Measurements from ENCODE around the gene HSH2D.
"Not testable (repeated sequence)": the region's sequence is repeated elsewhere in the genome, so short reads cannot be mapped to it uniquely, and the experiment has no call there.

The HSH2D gene

DNA sequence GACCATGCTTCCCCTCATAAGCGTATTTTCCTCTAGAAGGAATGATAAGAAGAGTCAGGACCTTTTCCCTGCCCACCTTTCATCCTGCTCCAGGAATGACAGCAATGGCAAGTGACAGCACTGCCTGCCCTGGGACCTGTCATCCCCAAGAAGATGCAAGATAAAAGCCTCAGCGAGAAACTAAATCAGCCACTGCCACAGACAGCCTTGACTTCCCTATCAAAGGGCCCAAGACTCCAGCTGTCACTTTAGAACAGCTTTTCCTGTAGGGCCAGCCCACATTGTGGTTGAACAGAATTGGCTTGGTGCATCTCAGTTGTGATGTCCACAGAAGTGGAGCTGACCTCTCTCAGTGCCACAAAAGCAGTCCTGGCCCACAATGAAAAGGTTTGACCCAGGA is 30.7 kb upstream of the HSH2D start:
- Mint-ChIP-seq H3K4me1 (peaks cover 31% of the 10 kb centered on the region), H3K27me3 (no peaks in the 10 kb centered on the region), H3K4me3 (peak overlapping the region; percentile 98), H3K27ac (peak overlapping the region; percentile 98), H3K36me3 (peaks cover 6% of the 10 kb centered on the region), H3K9me3 (no peaks in the 10 kb centered on the region)
- DNase-seq (ENCODE audit: low spot score in 2 of 2): no peak
- no peak for ATAC-seq (ENCODE audit: low read depth)

GRCh38 chr19:16113727-16114126 is 29.8 kb upstream of the HSH2D start:
- no peaks in the 10 kb centered on the region for H3K27me3 Mint-ChIP-seq
- DNase-seq (ENCODE audit: low spot score in 2 of 2) (no peak), ATAC-seq (ENCODE audit: low read depth) (no peak)
- peak overlapping the region; percentile 64 for H3K4me3 Mint-ChIP-seq
- peaks cover 8% of the 10 kb centered on the region for H3K36me3 Mint-ChIP-seq
- peaks cover 38% of the 10 kb centered on the region for H3K4me1 Mint-ChIP-seq
- peak overlapping the region; percentile 31 for H3K27ac Mint-ChIP-seq
- no peaks in the 10 kb centered on the region for H3K9me3 Mint-ChIP-seq

GRCh38 chr19:16115301-16116039 is 28.0 kb upstream of the HSH2D start:
- ATAC-seq (ENCODE audit: low read depth): no peak
- peaks cover 44% of the 10 kb centered on the region for H3K4me1 Mint-ChIP-seq
- H3K4me3 Mint-ChIP-seq: peak overlapping the region; percentile 61
- H3K36me3 Mint-ChIP-seq: peaks cover 14% of the 10 kb centered on the region
- no peak for DNase-seq (ENCODE audit: low spot score in 2 of 2)
- peak overlapping the region; percentile 85 for H3K27ac Mint-ChIP-seq
- no peaks in the 10 kb centered on the region for H3K9me3 Mint-ChIP-seq
- H3K27me3 Mint-ChIP-seq: no peaks in the 10 kb centered on the region

GRCh38 chr19:16116067-16116466 is 27.4 kb upstream of the HSH2D start:
- H3K4me3 Mint-ChIP-seq: peak overlapping the region; percentile 61

DNA sequence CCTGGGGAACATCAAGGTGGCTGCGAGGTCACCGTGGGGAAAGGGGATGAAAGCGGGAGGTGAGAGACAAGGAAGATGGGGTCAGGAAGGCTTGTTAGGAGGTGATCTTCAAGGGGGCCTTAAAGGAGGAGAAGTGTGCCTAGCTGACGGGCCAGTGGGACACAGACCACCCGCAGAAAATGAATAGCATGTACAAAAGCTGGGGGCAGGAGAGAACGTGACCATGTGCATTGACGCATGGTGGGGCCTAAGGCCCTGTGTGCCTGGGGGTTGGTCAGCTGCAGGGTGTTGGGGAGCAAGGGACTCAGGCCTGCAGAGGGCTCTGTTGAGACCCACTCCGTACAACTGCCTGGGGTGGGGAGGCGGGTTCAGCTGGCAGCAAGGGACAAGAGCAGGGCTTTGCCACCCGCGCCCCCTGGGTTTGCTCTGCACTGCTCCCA is 25.9 kb upstream of the HSH2D start:
- H3K27ac Mint-ChIP-seq: peak overlapping the region; percentile 81
- no peaks in the 10 kb centered on the region for H3K9me3 Mint-ChIP-seq
- peaks cover 15% of the 10 kb centered on the region for H3K36me3 Mint-ChIP-seq
- DNase-seq (ENCODE audit: low spot score in 2 of 2): no peak
- no peak for ATAC-seq (ENCODE audit: low read depth)
- H3K27me3 Mint-ChIP-seq: no peaks in the 10 kb centered on the region
- H3K4me3 Mint-ChIP-seq: peak overlapping the region; percentile 61
- H3K4me1 Mint-ChIP-seq: peaks cover 38% of the 10 kb centered on the region

More at GRCh38 chr19:16116067-16116466, 27.4 kb upstream of the HSH2D start:
- no peaks in the 10 kb centered on the region for H3K27me3 Mint-ChIP-seq
- peaks cover 44% of the 10 kb centered on the region for H3K4me1 Mint-ChIP-seq
- peaks cover 14% of the 10 kb centered on the region for H3K36me3 Mint-ChIP-seq
- DNase-seq (ENCODE audit: low spot score in 2 of 2): no peak
- no peaks in the 10 kb centered on the region for H3K9me3 Mint-ChIP-seq
- no peak for ATAC-seq (ENCODE audit: low read depth)
- peak overlapping the region; percentile 85 for H3K27ac Mint-ChIP-seq

GRCh38 chr19:16118489-16119033 is 24.9 kb upstream of the HSH2D start:
- peak overlapping the region; percentile 81 for H3K27ac Mint-ChIP-seq
- peak overlapping the region; percentile 61 for H3K4me3 Mint-ChIP-seq
- ATAC-seq (ENCODE audit: low read depth): peak; percentile 89
- no peaks in the 10 kb centered on the region for H3K27me3 Mint-ChIP-seq
- peak; percentile 69 to 81 for DNase-seq (ENCODE audit: low spot score in 2 of 2)
- no peaks in the 10 kb centered on the region for H3K9me3 Mint-ChIP-seq
- H3K4me1 Mint-ChIP-seq: peaks cover 30% of the 10 kb centered on the region
- H3K36me3 Mint-ChIP-seq: peaks cover 15% of the 10 kb centered on the region

- H3K27ac Mint-ChIP-seq: peak overlapping the region; percentile 81
- not testable (repeated sequence) for H3K27me3 Mint-ChIP-seq; H3K9me3 Mint-ChIP-seq; DNase-seq (ENCODE audit: low spot score in 2 of 2)
- H3K4me1 Mint-ChIP-seq: peaks cover 29% of the 10 kb centered on the region
- H3K36me3 Mint-ChIP-seq: peaks cover 18% of the 10 kb centered on the region
- peak overlapping the region; percentile 61 for H3K4me3 Mint-ChIP-seq
- ATAC-seq (ENCODE audit: low read depth): peak; percentile 18
Measured at GRCh38 chr19:16119075-16119857, 24.2 kb upstream of the HSH2D start.

- H3K9me3 Mint-ChIP-seq: no peaks in the 10 kb centered on the region
- DNase-seq (ENCODE audit: low spot score in 2 of 2) (no peak), ATAC-seq (ENCODE audit: low read depth) (no peak)
- no peaks in the 10 kb centered on the region for H3K27me3 Mint-ChIP-seq
- no peak overlapping the region for H3K27ac Mint-ChIP-seq
- no peak overlapping the region for H3K4me3 Mint-ChIP-seq
- peaks cover 18% of the 10 kb centered on the region for H3K36me3 Mint-ChIP-seq
- peaks cover 25% of the 10 kb centered on the region for H3K4me1 Mint-ChIP-seq
Measured at GRCh38 chr19:16121141-16121540, 22.3 kb upstream of the HSH2D start.

DNA sequence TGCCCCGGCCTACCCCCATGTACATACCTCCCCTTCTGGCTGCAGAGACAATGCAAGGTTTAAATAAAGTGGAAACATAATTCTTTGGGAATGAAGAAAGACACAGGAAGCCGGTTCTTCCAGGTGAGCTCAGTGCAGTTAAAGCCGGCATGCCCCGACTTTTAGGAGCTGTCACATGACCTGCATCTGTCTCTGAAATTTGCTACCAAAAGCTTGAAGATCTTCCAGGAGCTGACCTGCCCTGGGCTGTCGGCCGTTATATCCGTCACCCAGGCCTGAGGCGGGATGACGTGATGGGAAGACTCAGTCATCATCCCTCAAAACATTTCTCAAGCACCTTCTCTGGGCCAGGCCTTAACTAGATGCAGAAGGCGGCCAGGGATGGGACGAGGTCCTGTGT is 21.5 kb upstream of the HSH2D start:
- peaks cover 20% of the 10 kb centered on the region for H3K36me3 Mint-ChIP-seq
- H3K9me3 Mint-ChIP-seq: no peaks in the 10 kb centered on the region
- no peaks in the 10 kb centered on the region for H3K27me3 Mint-ChIP-seq
- no peak overlapping the region for H3K27ac Mint-ChIP-seq
- H3K4me1 Mint-ChIP-seq: peaks cover 23% of the 10 kb centered on the region
- ATAC-seq (ENCODE audit: low read depth): no peak
- H3K4me3 Mint-ChIP-seq: no peak overlapping the region
- DNase-seq (ENCODE audit: low spot score in 2 of 2): no peak

DNA sequence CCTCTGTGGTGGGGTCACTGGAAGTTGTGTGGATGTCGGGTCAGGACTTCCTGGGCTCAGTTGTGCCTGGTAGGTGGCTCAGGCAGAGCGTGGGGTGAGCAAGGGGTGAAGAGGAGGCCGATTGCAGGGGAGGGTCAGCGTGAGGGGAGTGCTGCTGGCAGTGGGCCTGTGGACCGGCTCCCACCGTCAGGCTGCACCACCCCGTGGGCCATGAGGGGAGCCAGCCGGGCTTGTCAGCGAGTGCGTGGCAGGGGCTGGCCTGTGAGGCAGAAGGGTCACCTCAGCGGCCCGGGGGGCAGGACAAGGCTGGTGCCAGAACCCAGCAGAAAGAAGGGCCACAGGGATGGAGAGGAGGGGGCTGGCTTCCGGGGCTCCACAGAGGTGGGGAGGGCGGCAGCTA is 18.5 kb upstream of the HSH2D start:
- Mint-ChIP-seq H3K27ac (no peak overlapping the region), H3K4me3 (no peak overlapping the region), H3K4me1 (peaks cover 5% of the 10 kb centered on the region), H3K9me3 (no peaks in the 10 kb centered on the region), H3K36me3 (peaks cover 24% of the 10 kb centered on the region), H3K27me3 (no peaks in the 10 kb centered on the region)
- DNase-seq (ENCODE audit: low spot score in 2 of 2) (no peak), ATAC-seq (ENCODE audit: low read depth) (no peak)

GRCh38 chr19:16125737-16126495 is 17.6 kb upstream of the HSH2D start:
- DNase-seq (ENCODE audit: low spot score in 2 of 2) (no peak), ATAC-seq (ENCODE audit: low read depth) (no peak)
- Mint-ChIP-seq H3K4me1 (peaks cover 7% of the 10 kb centered on the region), H3K27ac (no peak overlapping the region), H3K36me3 (peaks cover 28% of the 10 kb centered on the region), H3K27me3 (no peaks in the 10 kb centered on the region), H3K4me3 (no peak overlapping the region), H3K9me3 (no peaks in the 10 kb centered on the region)

DNA sequence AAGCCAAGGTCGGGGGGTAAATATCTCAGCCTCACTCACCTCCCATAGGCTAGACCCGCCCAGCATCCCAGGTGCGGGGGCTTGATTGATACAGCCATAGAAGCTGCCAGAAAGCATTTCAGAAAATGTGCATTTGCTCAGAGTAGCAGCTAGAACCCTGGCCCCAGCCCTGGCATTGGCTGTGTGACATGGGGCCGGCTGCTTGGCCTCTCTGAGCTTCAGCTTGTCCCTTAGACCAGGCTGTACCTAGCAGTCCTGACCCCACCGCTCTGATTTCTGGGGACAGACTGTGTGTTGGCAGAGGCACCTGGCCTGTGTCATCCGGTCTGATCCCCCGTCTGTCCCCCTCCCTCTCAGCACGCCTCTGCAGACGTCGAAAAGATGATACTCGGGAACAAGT is 16.4 kb upstream of the HSH2D start:
- H3K36me3 Mint-ChIP-seq: peaks cover 36% of the 10 kb centered on the region
- H3K9me3 Mint-ChIP-seq: peaks cover 9% of the 10 kb centered on the region
- no peaks in the 10 kb centered on the region for H3K27me3 Mint-ChIP-seq
- no peak for ATAC-seq (ENCODE audit: low read depth)
- peaks cover 14% of the 10 kb centered on the region for H3K4me1 Mint-ChIP-seq
- DNase-seq (ENCODE audit: low spot score in 2 of 2): no peak
- H3K4me3 Mint-ChIP-seq: no peak overlapping the region
- no peak overlapping the region for H3K27ac Mint-ChIP-seq

DNA sequence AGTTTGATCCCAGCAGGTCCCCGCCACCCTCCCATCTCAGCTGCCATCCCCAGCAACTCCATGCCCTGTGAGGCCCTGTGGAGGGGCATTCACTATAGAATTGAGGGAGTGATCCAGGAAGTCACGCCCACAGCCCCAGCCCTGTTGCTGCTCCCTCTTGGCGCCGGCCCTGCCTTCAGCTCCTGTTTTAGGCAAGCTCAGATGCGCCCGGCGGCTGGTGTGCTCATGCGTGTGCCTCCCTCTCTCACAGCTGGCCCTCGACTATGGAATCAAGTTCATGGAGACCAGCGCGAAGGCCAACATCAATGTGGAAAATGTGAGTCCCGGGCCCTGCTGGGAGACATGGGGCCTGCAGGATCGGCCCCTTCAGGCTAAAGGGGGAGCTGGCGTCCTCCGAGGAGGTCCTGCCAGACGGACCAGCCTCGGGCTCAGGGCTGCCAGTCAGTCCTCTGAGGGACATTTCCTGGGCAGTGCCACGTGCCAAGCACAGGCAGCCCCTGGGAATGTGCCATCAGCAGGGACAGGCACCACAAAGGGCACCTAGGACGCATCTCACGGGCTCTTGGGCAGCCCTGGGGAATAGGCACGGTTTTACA is 15.6 kb upstream of the HSH2D start:
- Mint-ChIP-seq H3K9me3 (peaks cover 9% of the 10 kb centered on the region), H3K27me3 (no peaks in the 10 kb centered on the region), H3K4me3 (no peak overlapping the region), H3K27ac (no peak overlapping the region), H3K36me3 (peaks cover 41% of the 10 kb centered on the region), H3K4me1 (peaks cover 14% of the 10 kb centered on the region)
- ATAC-seq (ENCODE audit: low read depth) (no peak), DNase-seq (ENCODE audit: low spot score in 2 of 2) (no peak)
